HFF-Myc (cell line): Measurements from ENCODE around the gene ADH1B.
A peak's percentile ranks its signal among the peaks of the same experiment; 100 is the strongest.

Experiments
- DNase-seq: peaks from one replicate; pipeline ENCODE4 v3.0.0-alpha.2; 2011; ENCODE audit warnings: low read depth; ENCODE audit errors: extremely low read depth
- H3K4me3 ChIP-seq: replicated peaks from 2 replicates; pipeline ENCODE4 v1.5.1; 2011; ENCODE audit warnings: low read depth, mild to moderate bottlenecking, control low read depth, low read length
- TF ChIP-seq, protein P1 (sequence below): IDR thresholded peaks from 2 replicates; pipeline ENCODE4 v1.5.1; 2012; ENCODE audit warnings: mild to moderate bottlenecking, low read depth, low read length, control low read depth; ENCODE audit errors: missing control alignments

The ADH1B gene

DNA sequence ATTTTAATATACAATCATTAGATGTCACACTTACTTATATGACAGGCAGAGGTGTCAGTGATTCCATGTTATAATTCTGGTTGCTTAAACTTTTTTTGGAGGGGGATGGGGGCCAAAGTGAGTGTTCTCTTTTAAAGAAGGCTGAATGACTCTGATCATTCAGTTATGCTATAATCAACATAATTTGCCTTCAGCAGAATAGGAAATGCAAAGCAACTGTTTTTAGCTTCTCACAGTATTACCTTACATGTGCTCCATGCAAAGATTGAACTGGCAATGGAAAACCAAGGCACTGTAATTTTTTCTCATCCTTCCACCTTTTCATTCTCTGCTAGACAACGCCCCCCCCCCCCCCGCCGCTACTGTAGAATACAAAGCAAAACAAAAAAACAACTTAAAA, 18.0 kb upstream of the ADH1B start:
- no peak for DNase-seq
- no peak overlapping the region for H3K4me3 ChIP-seq
- TF ChIP-seq, protein P1, sequence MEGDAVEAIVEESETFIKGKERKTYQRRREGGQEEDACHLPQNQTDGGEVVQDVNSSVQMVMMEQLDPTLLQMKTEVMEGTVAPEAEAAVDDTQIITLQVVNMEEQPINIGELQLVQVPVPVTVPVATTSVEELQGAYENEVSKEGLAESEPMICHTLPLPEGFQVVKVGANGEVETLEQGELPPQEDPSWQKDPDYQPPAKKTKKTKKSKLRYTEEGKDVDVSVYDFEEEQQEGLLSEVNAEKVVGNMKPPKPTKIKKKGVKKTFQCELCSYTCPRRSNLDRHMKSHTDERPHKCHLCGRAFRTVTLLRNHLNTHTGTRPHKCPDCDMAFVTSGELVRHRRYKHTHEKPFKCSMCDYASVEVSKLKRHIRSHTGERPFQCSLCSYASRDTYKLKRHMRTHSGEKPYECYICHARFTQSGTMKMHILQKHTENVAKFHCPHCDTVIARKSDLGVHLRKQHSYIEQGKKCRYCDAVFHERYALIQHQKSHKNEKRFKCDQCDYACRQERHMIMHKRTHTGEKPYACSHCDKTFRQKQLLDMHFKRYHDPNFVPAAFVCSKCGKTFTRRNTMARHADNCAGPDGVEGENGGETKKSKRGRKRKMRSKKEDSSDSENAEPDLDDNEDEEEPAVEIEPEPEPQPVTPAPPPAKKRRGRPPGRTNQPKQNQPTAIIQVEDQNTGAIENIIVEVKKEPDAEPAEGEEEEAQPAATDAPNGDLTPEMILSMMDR: no peak

DNA sequence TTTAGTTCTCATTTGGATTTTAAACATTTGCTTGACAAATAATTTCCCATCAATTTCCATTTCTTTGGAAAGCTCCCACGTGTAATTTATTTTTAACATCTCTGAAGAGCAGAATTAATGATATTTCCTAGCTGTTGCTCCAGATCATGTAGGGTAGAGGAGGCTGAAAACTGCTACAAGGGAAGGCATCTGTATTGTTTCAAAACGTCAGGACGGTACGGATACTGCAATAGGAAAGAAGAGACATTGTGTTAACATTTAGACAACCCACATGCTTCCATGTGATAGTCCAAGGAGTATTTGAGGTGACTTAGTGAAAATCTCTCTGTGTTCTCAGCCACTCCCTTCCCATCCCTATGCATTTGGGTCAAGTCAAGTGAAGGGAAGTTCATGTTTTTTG, 15.4 kb upstream of the ADH1B start:
- no peak for DNase-seq
- no peak overlapping the region for H3K4me3 ChIP-seq
- TF ChIP-seq, protein P1: no peak

DNA sequence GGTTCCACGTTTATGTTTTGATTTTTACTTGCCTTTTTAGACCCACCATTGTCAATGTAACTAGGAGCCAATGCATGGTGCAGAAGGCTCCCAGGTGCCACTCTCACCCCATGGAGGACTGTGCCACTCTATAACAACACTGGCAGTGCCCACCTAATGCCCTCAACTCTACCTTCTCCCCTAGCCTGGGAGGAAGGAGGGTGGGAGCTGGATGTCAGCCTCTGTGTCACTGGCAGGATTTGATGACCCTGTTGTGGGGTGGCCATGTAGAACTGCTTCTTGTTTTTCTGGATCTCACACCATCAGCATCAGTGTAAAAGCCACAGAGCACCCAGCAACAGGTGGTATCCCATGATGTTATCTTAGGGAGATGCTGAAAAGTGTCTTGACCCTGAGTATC, 13.7 kb upstream of the ADH1B start:
- TF ChIP-seq, protein P1: no peak
- DNase-seq: no peak
- H3K4me3 ChIP-seq: no peak overlapping the region

DNA sequence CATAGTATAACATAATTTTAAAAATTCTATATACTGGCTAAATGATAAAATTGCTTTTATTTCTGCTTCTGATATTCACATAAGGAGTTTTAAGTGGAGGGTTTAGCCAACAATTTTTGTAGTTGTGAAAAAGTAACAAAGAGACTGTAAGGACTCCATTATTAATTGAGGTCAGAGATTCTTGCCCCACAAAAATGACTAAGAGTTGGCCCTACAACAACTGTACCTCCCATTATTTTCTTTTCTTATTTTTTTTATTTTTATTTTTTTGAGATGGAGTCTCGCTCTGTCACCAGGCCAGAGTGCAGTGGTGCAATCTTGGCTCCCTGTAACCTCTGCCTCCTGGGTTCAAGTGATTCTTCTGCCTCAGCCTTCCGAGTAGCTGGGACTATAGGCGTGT, 9.4 kb upstream of the ADH1B start:
- no peak for DNase-seq
- TF ChIP-seq, protein P1: no peak
- H3K4me3 ChIP-seq: no peak overlapping the region

DNA sequence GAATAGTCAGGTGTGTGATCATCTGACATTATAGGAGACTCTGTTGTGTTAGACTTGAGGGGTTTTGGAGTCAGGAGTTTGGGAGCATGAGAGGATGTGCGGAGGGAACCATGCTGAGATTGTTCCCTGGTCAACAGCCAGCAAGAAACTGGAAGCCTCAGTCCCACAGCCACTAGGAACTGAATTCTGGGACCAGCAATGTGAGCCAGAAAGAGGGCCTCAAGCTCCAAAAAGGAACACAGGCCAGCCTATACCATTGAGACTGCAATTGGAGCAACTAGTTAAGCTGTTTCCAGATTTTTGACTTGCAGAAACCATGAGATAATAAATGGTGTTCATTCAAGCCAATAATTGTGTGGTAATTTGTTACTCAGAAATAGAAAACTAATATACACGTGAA, 8.7 kb upstream of the ADH1B start:
- DNase-seq: no peak
- H3K4me3 ChIP-seq: no peak overlapping the region
- TF ChIP-seq, protein P1: no peak

DNA sequence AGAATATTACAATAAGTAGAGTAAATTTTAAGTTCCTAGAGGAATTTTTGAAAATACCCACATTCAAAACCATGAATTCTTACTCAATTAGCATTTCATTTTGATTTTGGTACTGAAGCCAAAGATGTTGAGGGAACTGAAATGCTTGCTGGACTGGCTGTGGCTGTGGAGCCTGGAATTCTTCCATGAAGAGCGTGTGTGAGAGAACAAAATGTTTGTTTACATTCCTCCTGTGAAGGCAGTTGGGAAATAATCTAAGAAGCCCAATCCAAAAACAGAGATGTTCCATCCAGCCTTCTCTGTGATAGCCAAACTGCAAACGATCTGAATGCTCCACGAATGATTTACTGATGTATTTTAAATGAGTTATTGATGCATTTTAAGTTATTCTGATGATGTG, 3.8 kb upstream of the ADH1B start:
- H3K4me3 ChIP-seq: no peak overlapping the region
- TF ChIP-seq, protein P1: no peak
- DNase-seq: peak; percentile 16

DNA sequence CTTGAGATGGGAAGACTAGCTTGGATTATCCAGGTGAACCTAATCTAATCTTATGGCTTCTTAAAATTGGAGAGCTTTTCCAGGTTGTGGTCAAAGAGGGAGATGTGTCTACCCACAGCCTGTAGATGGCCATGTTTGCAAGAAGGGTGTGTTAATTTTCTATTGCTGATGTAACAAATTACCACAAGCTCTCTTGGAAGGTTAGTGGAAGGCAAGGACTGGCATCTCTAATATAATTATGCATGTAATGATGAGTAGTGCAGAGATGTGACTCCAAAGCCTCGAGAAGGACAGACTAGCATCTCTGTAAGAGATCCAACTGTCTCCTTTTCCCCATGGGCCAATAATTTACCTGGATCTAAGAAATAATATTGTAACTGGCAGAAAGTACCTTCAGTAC, 3.2 kb upstream of the ADH1B start:
- H3K4me3 ChIP-seq: no peak overlapping the region
- TF ChIP-seq, protein P1: no peak
- DNase-seq: no peak
